ENCODE results near the gene RBMS2. TPM values are rescaled to one million over a fixed set of nuclear protein-coding genes. Genes with fewer than 3 reads are reported as not detected.

Gene RBMS2
- total and polyA plus RNA-seq, 9 of the 15 experiments (the other 6 are each of a cell fraction or from before 2014, with no cell fraction given), result 0.08 to 10.5 (median 0.31) TPM

DNA sequence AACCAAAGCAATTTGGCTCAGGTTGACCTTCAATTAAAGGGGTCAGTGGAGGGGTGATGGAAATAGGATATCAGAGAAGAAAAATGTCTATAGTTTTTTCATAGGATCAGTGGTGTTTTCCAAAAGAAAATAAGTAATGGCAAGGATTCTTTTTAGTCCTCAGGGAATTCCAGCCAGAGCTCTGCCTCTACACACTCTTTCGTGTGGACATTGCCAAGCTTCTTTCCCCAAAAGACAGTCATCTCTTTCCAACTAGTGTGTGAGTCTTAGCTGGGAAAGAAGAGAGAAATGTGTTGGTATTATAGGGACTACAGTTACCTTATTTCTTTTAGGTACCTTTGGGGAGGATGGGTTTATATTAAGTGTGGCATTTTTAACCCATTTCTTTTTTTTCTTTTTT lies 46.5 kb downstream of the RBMS2 start:
- H3K9me3 ChIP-seq (replicated peaks; ENCODE audit: control insufficient read depth, insufficient read depth, low read depth, low read length), result no peaks in the 10 kb centered on the region
- TF ChIP-seq CAMTA2 (CRISPR knock-in tag; conservative IDR thresholded peaks at IDR 0.05), result no peak
- TF ChIP-seq L3MBTL2 (IDR thresholded peaks at IDR 0.05), result no peak
- TF ChIP-seq ZKSCAN1 (IDR thresholded peaks at IDR 0.05; ENCODE audit: low read depth, low read length), result no peak
- TF ChIP-seq ZNF561 (CRISPR knock-in tag; conservative IDR thresholded peaks at IDR 0.05), result no peak
- no peak for TF ChIP-seq LARP7 (IDR thresholded peaks at IDR 0.05)
- no peak for TF ChIP-seq ELF4 (CRISPR knock-in tag; IDR thresholded peaks at IDR 0.05)
- TF ChIP-seq MAZ (CRISPR knock-in tag; conservative IDR thresholded peaks at IDR 0.05 in 1 of 2, IDR thresholded peaks at IDR 0.05 in 1 of 2), result no peak
- no peak for TF ChIP-seq ZBTB34 (CRISPR knock-in tag; IDR thresholded peaks at IDR 0.05)
- no peak for TF ChIP-seq CHD7 (IDR thresholded peaks at IDR 0.05; ENCODE audit: low read depth, low read length)
- TF ChIP-seq TCF7 (IDR thresholded peaks at IDR 0.05; ENCODE audit: borderline replicate concordance), result no peak
- no peak for TF ChIP-seq ZFP30 (CRISPR knock-in tag; IDR thresholded peaks at IDR 0.05; ENCODE audit: borderline replicate concordance)
- TF ChIP-seq NFIX (CRISPR knock-in tag; IDR thresholded peaks at IDR 0.05; ENCODE audit: low read depth), result no peak

More for the DNA sequence above, 46.5 kb downstream of the RBMS2 start:
- DNase-seq (ENCODE audit: extremely low read depth in 1 of 4, low spot score in 3 of 4) (no peak), FAIRE-seq (no peak), ATAC-seq (no peak)
- Histone ChIP-seq H3K4me2 (ENCODE audit: insufficient read depth, low read length) (no peak overlapping the region), H4K20me1 (replicated peaks; ENCODE audit: control insufficient read depth, insufficient read depth, low read length) (no peaks in the 10 kb centered on the region), H3K79me2 (ENCODE audit: control insufficient read depth, insufficient read depth, low read length) (no peaks in the 10 kb centered on the region), H3K4me1 (replicated peaks in 1 of 2; ENCODE audit: control insufficient read depth in 2 of 2, insufficient read depth in 2 of 2, low read length in 2 of 2) (peaks cover 6 to 8% of the 10 kb centered on the region in 2 experiments; a peak in 4 of 5 replicates), H3K27me3 (ENCODE audit: control insufficient read depth in 2 of 2, insufficient read depth in 2 of 2, low read length in 2 of 2) (peaks cover 12 to 21% of the 10 kb centered on the region in 2 experiments; a peak in 4 of 5 replicates), H2AFZ (ENCODE audit: low read depth, low read length) (no peak overlapping the region), H3K36me3 (ENCODE audit: control insufficient read depth, insufficient read depth, low read length) (no peaks in the 10 kb centered on the region), H3K27ac (ENCODE audit: extremely low read depth, low read depth, low read length) (no peak overlapping the region), H3K9ac (ENCODE audit: insufficient read depth in 1 of 2, low read depth in 2 of 2, low read length in 2 of 2) (no peak overlapping the region), H3K9me1 (ENCODE audit: control insufficient read depth, insufficient read depth, low read length) (no peaks in the 10 kb centered on the region), H3K4me3 (no peak overlapping the region)
- ChIA-PET CTCF (ENCODE audit: low intra/inter-chr PET ratio) (no interaction called here), POLR2A (interaction anchor here (0.5 to 1.1 kb wide), 4 partner anchors 44 to 92 kb away, joined by 3 read pairs; no protein-coding TSS in a partner anchor)
- intact Hi-C loops (cut with micrococcal nuclease), result no loop called here
- WGBS (ENCODE audit: insufficient coverage, low coverage, missing lambda C conversion rate), result 18% methylated on average over 1 of the region's 1 CpG
- BruUV-seq (replicated peaks), result no TSS peak
- in situ Hi-C loops (cut with MboI), result no loop called here

Measured in K562 (cell line).